ENCODE data around the gene DPYSL4. TPM values are rescaled to one million over a fixed set of nuclear protein-coding genes. Genes with fewer than 3 reads are reported as not detected.
A peak's percentile ranks its signal among the peaks of the same experiment; 100 is the strongest.

DPYSL4 gene
- polyA plus RNA-seq, 3 donors: 0.08 TPM; not detected in 2

- peak; percentile 16 to 47 (median 27) for DNase-seq
- 83% methylated on average over 23 of the region's 38 CpGs for WGBS (ENCODE audit: insufficient coverage)
- peaks cover 15% of the 10 kb centered on the region for H3K4me1 Mint-ChIP-seq
- Histone ChIP-seq H3K4me3 (replicated peaks in 1 of 3; ENCODE audit: low read depth in 2 of 3, low read length in 3 of 3) (peak overlapping the region; percentile 7 to 69 (median 26)), H3K27me3 (ENCODE audit: control insufficient read depth in 2 of 2, insufficient read depth in 2 of 2, low read length in 2 of 2) (no peaks in the 10 kb centered on the region), H4K20me1 (ENCODE audit: insufficient read depth, low read length) (peaks cover 17% of the 10 kb centered on the region), H3K27ac (ENCODE audit: low read depth in 1 of 2, low read length in 2 of 2) (no peak overlapping the region), H3K79me2 (ENCODE audit: insufficient read depth, low read length) (no peaks in the 10 kb centered on the region), H3K36me3 (replicated peaks in 1 of 2; ENCODE audit: control insufficient read depth in 1 of 2, insufficient read depth in 2 of 2, low read length in 2 of 2) (no peaks in the 10 kb centered on the region), H3K4me1 (ENCODE audit: control insufficient read depth in 1 of 2, insufficient read depth in 2 of 2, low read length in 2 of 2) (peaks cover 9 to 18% of the 10 kb centered on the region in 2 donors), H3K9ac (ENCODE audit: insufficient read depth, low read length, poor library complexity, severe bottlenecking) (peak overlapping the region; percentile 25), H3K9me3 (replicated peaks in 1 of 2; ENCODE audit: control insufficient read depth in 1 of 2, insufficient read depth in 1 of 2, low read length in 2 of 2) (no peaks in the 10 kb centered on the region), H2AFZ (ENCODE audit: insufficient read depth, low read depth, low read length, poor library complexity, severe bottlenecking) (peak overlapping the region; percentile 51), H3K4me2 (replicated peaks; ENCODE audit: extremely low read depth, low read length, poor library complexity, severe bottlenecking) (peak overlapping the region; percentile 72)
- intact Hi-C loops (cut with micrococcal nuclease): no loop called here
- H3K9me3 Mint-ChIP-seq: peaks cover 0 to 2% (median 0%) of the 10 kb centered on the region in 7 donors
- TF ChIP-seq, protein P1, sequence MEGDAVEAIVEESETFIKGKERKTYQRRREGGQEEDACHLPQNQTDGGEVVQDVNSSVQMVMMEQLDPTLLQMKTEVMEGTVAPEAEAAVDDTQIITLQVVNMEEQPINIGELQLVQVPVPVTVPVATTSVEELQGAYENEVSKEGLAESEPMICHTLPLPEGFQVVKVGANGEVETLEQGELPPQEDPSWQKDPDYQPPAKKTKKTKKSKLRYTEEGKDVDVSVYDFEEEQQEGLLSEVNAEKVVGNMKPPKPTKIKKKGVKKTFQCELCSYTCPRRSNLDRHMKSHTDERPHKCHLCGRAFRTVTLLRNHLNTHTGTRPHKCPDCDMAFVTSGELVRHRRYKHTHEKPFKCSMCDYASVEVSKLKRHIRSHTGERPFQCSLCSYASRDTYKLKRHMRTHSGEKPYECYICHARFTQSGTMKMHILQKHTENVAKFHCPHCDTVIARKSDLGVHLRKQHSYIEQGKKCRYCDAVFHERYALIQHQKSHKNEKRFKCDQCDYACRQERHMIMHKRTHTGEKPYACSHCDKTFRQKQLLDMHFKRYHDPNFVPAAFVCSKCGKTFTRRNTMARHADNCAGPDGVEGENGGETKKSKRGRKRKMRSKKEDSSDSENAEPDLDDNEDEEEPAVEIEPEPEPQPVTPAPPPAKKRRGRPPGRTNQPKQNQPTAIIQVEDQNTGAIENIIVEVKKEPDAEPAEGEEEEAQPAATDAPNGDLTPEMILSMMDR (IDR thresholded peaks at IDR 0.05): no peak
- H3K4me3 Mint-ChIP-seq: peak overlapping the region; percentile 64 to 66
- H3K36me3 Mint-ChIP-seq: peaks cover 5 to 7% of the 10 kb centered on the region in 2 donors
- no peak overlapping the region for H3K27ac Mint-ChIP-seq
- H3K27me3 Mint-ChIP-seq (ENCODE audit: low read depth in 3 of 3): peaks cover 2 to 8% (median 4%) of the 10 kb centered on the region in 3 donors
Measured at GRCh38 chr10:132248455-132249225, 61.9 kb downstream of the DPYSL4 start.

DNA sequence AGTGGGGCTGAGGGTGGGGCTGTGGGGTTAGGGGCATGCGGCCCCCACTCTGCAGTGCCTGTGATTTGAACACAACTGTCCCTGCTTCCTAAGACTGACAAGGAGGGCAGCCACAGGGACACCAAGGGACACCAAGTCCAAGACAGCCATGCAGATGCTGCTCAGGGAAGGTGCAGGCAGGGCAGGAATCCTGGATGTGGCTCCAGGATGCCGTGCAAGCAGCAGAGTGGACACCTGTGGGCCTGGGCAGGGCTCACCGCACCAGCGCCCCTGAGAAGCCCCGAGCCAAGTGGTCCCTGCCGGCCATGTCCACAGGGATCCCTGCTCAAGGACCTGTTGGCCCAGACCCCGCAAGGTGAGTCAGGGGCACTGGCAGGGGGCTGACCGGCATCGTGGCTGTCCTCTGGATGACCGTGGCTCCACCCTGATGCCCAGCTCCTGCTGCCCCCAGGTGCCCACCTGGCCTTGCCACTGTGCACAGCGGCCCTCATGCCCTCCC, 62.5 kb downstream of the DPYSL4 start:
- Mint-ChIP-seq H3K27ac (no peak overlapping the region), H3K36me3 (peaks cover 5 to 7% of the 10 kb centered on the region in 2 donors), H3K9me3 (peaks cover 0 to 2% (median 0%) of the 10 kb centered on the region in 7 donors), H3K4me3 (no peak overlapping the region), H3K27me3 (ENCODE audit: low read depth in 3 of 3) (peaks cover 2 to 8% (median 7%) of the 10 kb centered on the region in 3 donors), H3K4me1 (peaks cover 21% of the 10 kb centered on the region)
- no peak for DNase-seq
- Histone ChIP-seq H3K79me2 (ENCODE audit: insufficient read depth, low read length) (no peaks in the 10 kb centered on the region), H3K36me3 (replicated peaks in 1 of 2; ENCODE audit: control insufficient read depth in 1 of 2, insufficient read depth in 2 of 2, low read length in 2 of 2) (no peaks in the 10 kb centered on the region), H3K4me2 (replicated peaks; ENCODE audit: extremely low read depth, low read length, poor library complexity, severe bottlenecking) (peak overlapping the region; percentile 72), H3K4me1 (ENCODE audit: control insufficient read depth in 1 of 2, insufficient read depth in 2 of 2, low read length in 2 of 2) (peaks cover 9 to 18% of the 10 kb centered on the region in 2 donors), H4K20me1 (ENCODE audit: insufficient read depth, low read length) (peaks cover 17% of the 10 kb centered on the region), H3K27ac (ENCODE audit: low read depth in 1 of 2, low read length in 2 of 2) (no peak overlapping the region), H3K9ac (ENCODE audit: insufficient read depth, low read length, poor library complexity, severe bottlenecking) (no peak overlapping the region), H3K27me3 (ENCODE audit: control insufficient read depth in 2 of 2, insufficient read depth in 2 of 2, low read length in 2 of 2) (no peaks in the 10 kb centered on the region), H3K9me3 (replicated peaks in 1 of 2; ENCODE audit: control insufficient read depth in 1 of 2, insufficient read depth in 1 of 2, low read length in 2 of 2) (no peaks in the 10 kb centered on the region), H3K4me3 (replicated peaks in 1 of 3; ENCODE audit: low read depth in 2 of 3, low read length in 3 of 3) (no peak overlapping the region), H2AFZ (ENCODE audit: insufficient read depth, low read depth, low read length, poor library complexity, severe bottlenecking) (no peak overlapping the region)
- intact Hi-C loops (cut with micrococcal nuclease): no loop called here
- WGBS (ENCODE audit: insufficient coverage): 95% methylated on average over 11 of the region's 11 CpGs
- TF ChIP-seq, protein P1 (IDR thresholded peaks at IDR 0.05): no peak
